Measurements from ENCODE around the gene BTNL9. TPM values are rescaled to one million over a fixed set of nuclear protein-coding genes. Genes with fewer than 3 reads are reported as not detected.

The BTNL9 gene
- total RNA-seq, 4 donors from 2014 or later = 9.1 to 30.6 (median 15.0) TPM

DNA sequence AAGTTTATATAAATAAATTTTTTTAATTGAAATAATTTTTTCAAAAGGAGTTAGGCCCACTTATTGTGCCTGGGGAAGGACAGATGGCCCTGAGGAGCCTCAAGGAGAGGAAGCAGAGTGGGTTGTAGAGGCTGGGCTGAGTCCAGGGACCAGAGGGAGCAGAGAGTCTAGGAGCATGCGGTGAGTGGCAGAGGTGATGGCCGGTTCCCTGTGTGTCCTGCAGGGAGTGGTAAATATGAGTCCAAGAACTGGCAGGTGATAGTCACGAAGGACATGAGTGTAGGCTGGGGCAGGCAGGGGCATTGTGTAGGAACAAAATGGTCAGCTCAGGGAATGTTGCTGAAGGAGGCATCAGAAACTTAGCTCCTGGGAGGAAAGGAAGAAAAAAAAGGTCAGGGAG is 8.3 kb upstream of the BTNL9 start:
- Histone ChIP-seq H3K9me3 (peaks cover 0 to 6% (median 0%) of the 10 kb centered on the region in 4 donors), H3K4me3 (no peak overlapping the region), H3K36me3 (no peaks in the 10 kb centered on the region), H3K27me3 (peaks cover 0 to 31% (median 0%) of the 10 kb centered on the region in 4 donors), H3K27ac (replicated peaks in 1 of 4) (no peak overlapping the region), H3K4me1 (peaks cover 0 to under 1% (median 0%) of the 10 kb centered on the region in 4 donors)
- WGBS = 87% methylated on average over 3 of the region's 3 CpGs
- intact Hi-C loops (cut with DNase I) = no loop called here
- peak; percentile 84 for DNase-seq (ENCODE audit: extremely low spot score)
- TF ChIP-seq POLR2A (IDR thresholded peaks at IDR 0.05; ENCODE audit: low read depth) = no peak
- no peak for TF ChIP-seq EP300 (IDR thresholded peaks at IDR 0.05)
- TF ChIP-seq CTCF (IDR thresholded peaks at IDR 0.05) = no peak
- TF ChIP-seq POLR2AphosphoS5 (IDR thresholded peaks at IDR 0.05) = no peak

- Histone ChIP-seq H3K4me1 (peaks cover 0 to 5% (median 0%) of the 10 kb centered on the region in 4 donors), H3K36me3 (no peaks in the 10 kb centered on the region), H3K4me3 (no peak overlapping the region), H3K27ac (replicated peaks in 1 of 4) (no peak overlapping the region), H3K27me3 (peaks cover 0 to 56% (median 0%) of the 10 kb centered on the region in 4 donors), H3K9me3 (no peaks in the 10 kb centered on the region)
- 74% methylated on average over 17 of the region's 20 CpGs for WGBS
- intact Hi-C loops (cut with DNase I) = no loop called here
- DNase-seq (ENCODE audit: extremely low spot score) = peak; percentile 84
- TF ChIP-seq EP300 (IDR thresholded peaks at IDR 0.05) (no peak), POLR2A (IDR thresholded peaks at IDR 0.05; ENCODE audit: low read depth) (no peak), POLR2AphosphoS5 (IDR thresholded peaks at IDR 0.05) (no peak), CTCF (IDR thresholded peaks at IDR 0.05) (no peak)
Measured at GRCh38 chr5:181035991-181036815, 3.9 kb upstream of the BTNL9 start.

DNA sequence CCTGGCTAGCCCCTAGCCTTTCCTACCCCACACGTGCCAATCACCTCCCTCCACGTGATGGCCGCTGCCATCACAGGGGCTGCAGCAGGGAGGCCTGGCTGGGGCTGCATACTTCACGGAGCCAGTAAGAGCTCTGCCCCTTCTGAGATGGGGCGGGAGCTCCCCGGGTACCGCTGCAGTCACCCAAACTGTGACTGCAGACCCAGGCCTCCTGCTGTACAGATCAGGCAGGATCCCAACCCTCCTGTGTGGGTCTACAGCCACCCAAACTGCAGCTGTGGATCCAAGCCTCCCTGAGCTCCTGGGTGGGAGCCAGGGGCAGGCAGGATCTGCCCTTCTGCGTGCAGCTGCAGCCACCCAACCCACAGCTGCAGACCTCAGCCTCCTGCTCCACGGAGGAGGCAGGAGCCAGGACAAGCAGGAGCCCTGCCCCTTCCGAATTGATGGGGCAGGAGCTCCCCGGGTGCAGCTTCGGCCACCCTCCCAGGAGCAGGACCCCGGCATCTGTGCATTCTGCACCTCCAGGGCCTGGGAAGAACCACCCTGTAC is 3.2 kb upstream of the BTNL9 start:
- TF ChIP-seq CTCF (IDR thresholded peaks at IDR 0.05) = no peak
- TF ChIP-seq POLR2A (IDR thresholded peaks at IDR 0.05; ENCODE audit: low read depth) = no peak
- no peak for TF ChIP-seq POLR2AphosphoS5 (IDR thresholded peaks at IDR 0.05)
- no peak for TF ChIP-seq EP300 (IDR thresholded peaks at IDR 0.05)
- Histone ChIP-seq H3K27me3 (peaks cover 0 to 54% (median 0%) of the 10 kb centered on the region in 4 donors), H3K36me3 (no peaks in the 10 kb centered on the region), H3K9me3 (no peaks in the 10 kb centered on the region), H3K4me1 (peaks cover 0 to 5% (median 0%) of the 10 kb centered on the region in 4 donors), H3K4me3 (no peak overlapping the region), H3K27ac (replicated peaks in 1 of 4) (no peak overlapping the region)
- peak; percentile 66 for DNase-seq (ENCODE audit: extremely low spot score)
- intact Hi-C loops (cut with DNase I) = no loop called here
- 74% methylated on average over 9 of the region's 13 CpGs for WGBS

DNA sequence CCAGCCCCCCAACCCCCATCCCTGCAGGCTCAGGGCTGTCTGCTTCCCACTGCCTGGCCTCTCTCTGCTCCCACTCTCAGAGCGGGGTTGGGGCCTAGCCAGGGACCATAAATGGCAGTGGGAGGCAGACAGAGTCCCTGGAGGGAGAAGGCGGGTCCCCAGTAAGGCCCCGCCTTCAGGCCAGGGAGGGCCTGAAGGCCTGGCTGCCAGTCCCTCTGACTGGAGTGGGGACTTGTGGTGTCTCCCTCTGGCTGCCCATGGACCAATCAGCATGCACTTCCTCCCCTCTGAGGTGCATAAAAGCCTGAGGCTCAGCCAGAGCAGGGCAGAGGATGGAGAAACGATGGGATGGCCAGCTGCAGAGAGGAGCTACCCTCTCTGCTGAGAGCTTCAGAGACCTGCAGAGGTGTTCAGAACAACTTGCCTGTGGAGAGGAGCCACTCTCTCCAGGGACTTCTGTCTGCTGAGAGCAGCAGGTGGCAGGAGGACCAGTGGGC is 2.7 kb upstream of the BTNL9 start:
- WGBS = no CpG with 5 or more reads among the region's 4 CpGs
- Histone ChIP-seq H3K9me3 (no peaks in the 10 kb centered on the region), H3K27ac (replicated peaks in 1 of 4) (no peak overlapping the region), H3K36me3 (no peaks in the 10 kb centered on the region), H3K27me3 (peaks cover 0 to 50% (median 0%) of the 10 kb centered on the region in 4 donors), H3K4me1 (peaks cover 0 to 5% (median 0%) of the 10 kb centered on the region in 4 donors), H3K4me3 (no peak overlapping the region)
- DNase-seq (ENCODE audit: extremely low spot score) = peak; percentile 89
- TF ChIP-seq EP300 (IDR thresholded peaks at IDR 0.05) = no peak
- TF ChIP-seq POLR2AphosphoS5 (IDR thresholded peaks at IDR 0.05) = peak; percentile 55 to 70
- intact Hi-C loops (cut with DNase I) = no loop called here

DNA sequence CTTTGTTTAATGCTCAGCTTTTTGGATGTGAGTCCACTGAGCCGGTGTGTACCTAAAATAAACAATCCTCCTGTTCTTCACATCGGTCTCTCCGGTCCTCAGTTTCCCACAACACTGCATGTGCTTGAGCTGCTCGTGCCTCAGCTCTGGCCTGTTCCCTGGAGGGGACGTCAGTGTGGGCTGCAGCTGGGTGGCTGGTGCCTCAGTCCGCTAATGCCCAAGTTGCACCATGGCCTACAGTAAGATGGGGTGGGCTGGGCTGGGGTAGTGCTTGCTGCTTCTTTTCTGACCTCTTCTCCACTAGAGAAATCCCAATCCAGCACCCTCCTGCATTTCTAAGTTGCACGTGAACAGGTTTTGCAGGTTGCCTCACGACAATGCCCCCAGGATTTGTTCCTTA is 595 bp upstream of the BTNL9 start:
- no peak overlapping the region for H3K27ac ChIP-seq (replicated peaks in 1 of 4)
- H3K4me3 ChIP-seq = peak overlapping the region in 1 of 4 donors; percentile 28
- no peaks in the 10 kb centered on the region for H3K9me3 ChIP-seq
- no peaks in the 10 kb centered on the region for H3K36me3 ChIP-seq
- 47% methylated on average over 8 of the region's 8 CpGs for WGBS
- H3K27me3 ChIP-seq = peaks cover 0 to 64% (median 0%) of the 10 kb centered on the region in 4 donors
- peak; percentile 87 for DNase-seq (ENCODE audit: extremely low spot score)
- peaks cover 0 to 5% (median 0%) of the 10 kb centered on the region in 4 donors for H3K4me1 ChIP-seq
- intact Hi-C loops (cut with DNase I) = no loop called here
- TF ChIP-seq EP300 (IDR thresholded peaks at IDR 0.05) (no peak), POLR2AphosphoS5 (IDR thresholded peaks at IDR 0.05) (no peak), POLR2A (IDR thresholded peaks at IDR 0.05; ENCODE audit: low read depth) (no peak), CTCF (IDR thresholded peaks at IDR 0.05) (no peak)
